NCI-H526 treated with DMSO at 0.1 percent for 48 hours (cell line): ENCODE measurements around the gene MRE11.
A peak's percentile ranks its signal among the peaks of the same experiment; 100 is the strongest.

ENCODE experiments used
- DNase-seq: peaks from one replicate; lab custom pipeline; 2025; lab: John Stamatoyannopoulos, UW

The MRE11 gene

DNA sequence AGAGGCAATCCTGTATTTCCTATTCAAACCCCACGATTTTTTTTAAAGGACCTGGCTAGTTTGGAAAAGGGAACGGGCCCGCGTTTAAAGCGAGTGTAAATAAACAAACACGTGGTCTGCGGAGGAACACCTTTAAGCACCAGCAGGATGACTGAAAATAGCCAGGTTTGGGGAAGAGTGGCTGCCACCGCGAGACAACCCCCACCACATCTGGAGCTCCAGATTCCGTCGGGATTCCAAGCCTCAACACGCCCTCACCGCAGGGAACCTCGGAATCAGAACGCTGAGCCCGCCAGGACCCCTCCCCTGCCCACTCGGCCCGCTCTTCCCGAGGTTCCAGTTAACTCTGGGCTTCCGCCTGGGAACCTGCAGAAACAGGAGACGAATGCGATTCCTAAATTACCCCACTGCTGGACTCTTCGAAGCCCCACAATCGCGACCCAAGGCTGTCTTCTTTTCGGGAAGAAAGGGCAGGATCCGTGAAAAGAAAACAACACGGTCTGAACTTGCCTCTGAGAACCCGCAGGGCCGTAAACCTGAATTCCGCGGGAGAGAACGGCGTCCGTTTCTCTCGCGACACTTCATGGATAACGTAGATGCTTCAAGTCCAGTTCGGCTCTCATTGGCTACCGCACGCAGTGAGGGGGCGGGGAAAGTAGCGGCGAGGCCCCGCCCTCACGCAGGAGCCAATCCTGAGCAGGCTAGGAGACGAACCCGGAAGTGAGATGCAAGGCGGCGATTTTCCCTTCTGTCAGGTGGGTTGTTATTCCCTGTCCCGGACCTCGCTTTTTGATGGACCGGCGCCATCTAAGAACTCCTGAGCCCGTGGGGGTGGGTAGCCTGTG is at the start of gene MRE11, which contains the start of gene ANKRD49:
Gene MRE11 (minus strand): TSS at position 564 of the 845 bp plus-strand sequence. CDS start 1,043 bp downstream, outside the sequence.
Gene ANKRD49 (plus strand): TSS at position 704 of the 845 bp plus-strand sequence. CDS start 2,710 bp downstream, outside the sequence.
- DNase-seq: peak; percentile 97

DNA sequence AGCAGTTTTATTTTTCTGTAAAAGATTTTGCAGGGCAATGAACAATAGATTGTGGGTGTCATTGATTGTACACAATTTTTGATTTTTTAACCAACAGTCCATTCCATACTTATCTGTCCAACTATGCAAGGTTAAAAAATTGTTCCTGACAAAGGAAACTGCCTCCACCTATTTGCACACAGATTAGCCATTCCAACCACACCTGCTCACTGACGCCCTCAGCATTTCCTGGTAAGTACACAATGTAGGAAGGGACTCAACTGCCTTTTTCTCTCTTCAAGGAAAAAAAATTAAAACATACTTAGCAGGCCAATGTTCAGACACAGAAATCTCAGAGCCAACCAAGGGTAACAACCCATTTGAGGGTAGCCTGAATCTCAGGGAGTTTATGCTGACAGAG is 45.8 kb upstream of the MRE11 start:
- DNase-seq: no peak

DNA sequence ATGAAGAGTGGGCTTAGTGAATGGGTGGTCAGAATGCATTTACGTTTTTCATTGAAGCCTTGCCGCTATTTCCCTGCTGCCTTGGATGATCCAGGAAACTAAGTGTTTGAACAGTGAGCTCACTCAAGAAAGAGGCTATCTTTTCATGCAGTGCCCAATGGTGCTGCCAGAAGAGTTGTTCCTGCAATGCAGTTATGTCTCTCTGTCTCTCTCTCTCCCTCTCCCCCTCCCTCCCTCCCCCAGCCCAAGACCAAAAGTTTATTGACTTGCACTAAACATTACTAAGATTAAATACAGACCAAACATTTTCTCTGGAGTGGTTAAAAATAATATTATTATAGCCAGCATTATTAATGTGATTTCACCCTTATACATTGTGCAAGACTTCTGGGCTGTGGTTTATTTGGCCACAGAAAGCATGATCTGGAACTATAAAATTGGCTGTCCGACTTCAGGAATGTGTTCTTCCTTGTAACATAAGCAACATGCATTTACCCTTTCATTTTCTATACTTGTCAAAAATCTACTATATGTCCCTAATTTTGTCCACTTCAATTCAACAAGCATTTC is 43.5 kb upstream of the MRE11 start:
- DNase-seq: no peak

DNA sequence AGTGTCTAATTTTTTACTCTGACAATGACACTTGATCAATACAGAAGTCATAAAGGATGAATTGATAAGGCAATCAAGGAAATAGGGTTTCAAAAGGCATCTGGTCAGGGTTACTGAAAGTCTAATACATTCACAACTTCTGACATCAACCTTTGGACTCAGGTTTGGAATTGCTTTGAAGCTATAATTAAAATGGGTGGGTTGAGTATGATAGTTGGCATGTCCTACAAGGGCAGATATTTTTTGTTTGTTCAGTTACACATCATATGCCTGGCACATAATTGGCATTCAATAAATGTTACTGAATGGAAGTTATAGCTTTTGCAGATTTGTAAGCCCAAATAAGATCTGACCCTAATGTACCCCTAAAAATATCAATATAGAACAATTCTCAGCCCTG is 42.7 kb upstream of the MRE11 start:
- DNase-seq: no peak

DNA sequence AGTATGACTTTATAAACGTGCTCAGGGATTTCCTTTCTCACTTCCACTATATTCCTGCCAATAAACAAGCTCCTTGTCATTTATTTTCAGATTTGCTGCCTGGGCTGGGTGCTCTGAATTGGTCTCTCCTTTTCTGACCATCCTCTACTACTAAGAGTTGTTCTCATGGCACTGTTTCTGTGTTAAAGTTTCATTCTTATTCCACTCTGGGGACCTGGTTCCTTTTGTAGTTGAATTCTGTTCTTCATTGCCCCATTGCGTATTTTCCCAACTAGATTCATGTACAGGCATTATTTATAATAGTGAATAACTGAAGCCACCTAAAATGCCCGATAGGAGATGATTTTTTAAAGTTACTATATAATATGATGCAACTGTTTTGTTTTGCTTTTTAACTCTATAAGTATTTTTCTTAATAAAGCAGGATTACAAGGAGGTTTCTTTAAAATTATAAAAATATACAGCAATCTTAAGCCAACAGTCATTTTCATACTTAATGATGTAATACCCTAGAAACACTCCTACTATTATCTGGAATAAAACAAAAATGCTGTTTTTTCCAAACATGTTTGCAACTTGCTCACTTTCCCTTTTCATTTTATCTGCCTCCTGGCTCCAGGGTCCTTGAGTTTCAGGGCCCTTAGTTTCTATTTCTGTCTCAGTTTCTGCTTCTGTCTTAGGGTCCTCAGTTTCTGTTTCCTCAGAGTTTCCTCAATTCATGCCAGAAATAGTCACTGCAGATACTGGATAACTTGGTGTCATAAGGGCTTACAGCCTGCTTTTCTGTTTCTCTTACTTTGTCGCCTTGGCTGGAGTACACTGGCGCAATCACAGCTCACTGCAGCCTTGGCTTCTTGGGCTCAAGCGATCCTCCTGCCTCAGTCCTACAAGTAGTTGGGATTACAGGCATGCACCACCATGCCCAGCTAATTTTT is 40.3 kb upstream of the MRE11 start:
- no peak for DNase-seq

GRCh38 chr11:94533206-94533605 is 39.6 kb upstream of the MRE11 start:
- DNase-seq: no peak

DNA sequence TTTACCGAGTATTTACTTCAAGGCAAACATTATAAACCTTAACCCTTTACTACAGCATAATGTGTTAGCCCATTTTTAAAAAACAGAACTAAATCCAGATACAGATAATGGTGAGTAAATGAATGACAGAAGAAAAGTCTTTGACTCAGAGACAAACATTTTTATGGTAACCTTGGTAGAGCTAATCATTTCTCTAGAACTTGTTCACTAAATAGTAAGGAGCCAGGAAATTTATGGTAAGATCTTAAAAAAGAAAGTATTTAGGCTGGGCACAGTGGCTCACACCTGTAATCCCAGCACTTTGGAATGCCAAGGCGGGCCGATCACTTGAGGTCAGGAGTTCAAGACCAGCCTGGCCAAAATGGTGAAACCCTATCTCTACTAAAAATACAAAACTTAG is 38.6 kb upstream of the MRE11 start:
- no peak for DNase-seq

- no peak for DNase-seq
Measured at GRCh38 chr11:94528551-94528950, 34.9 kb upstream of the MRE11 start.

DNA sequence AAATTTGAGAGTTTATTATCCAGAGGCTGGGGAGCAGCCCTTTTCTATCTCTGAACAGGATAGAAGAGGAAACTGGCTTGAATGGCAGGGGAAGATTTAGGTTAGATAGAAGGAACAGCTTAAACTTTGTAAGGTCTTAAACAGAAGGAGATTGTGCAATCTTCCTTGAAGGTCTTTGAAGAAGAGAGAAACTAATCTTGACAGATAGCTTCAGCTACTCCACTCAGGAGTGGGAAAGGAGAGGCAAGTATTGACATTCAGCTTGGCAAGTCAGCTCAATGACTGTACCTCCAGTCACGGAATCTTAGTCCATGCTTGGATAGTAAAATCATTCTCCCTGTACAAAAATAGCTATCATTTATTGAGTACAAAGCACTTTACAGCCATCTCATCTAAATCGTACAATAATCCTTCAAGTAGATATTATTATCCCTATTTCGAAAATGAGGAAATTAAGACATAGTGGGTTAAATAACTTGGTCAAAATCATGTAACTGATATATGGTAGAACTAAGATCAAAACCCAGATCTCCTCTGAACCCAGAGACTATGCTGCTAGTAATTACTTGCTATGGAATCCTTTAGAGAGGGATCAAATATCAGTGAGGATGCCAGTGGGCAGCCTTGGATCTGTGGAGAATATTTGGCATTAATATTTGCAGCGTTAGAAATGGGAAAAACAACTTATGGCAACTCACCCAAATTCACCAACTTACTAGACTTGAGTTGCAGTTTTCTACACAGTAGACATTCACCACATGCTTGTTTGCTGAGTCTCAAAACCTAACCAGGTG is 33.2 kb upstream of the MRE11 start:
- no peak for DNase-seq

DNA sequence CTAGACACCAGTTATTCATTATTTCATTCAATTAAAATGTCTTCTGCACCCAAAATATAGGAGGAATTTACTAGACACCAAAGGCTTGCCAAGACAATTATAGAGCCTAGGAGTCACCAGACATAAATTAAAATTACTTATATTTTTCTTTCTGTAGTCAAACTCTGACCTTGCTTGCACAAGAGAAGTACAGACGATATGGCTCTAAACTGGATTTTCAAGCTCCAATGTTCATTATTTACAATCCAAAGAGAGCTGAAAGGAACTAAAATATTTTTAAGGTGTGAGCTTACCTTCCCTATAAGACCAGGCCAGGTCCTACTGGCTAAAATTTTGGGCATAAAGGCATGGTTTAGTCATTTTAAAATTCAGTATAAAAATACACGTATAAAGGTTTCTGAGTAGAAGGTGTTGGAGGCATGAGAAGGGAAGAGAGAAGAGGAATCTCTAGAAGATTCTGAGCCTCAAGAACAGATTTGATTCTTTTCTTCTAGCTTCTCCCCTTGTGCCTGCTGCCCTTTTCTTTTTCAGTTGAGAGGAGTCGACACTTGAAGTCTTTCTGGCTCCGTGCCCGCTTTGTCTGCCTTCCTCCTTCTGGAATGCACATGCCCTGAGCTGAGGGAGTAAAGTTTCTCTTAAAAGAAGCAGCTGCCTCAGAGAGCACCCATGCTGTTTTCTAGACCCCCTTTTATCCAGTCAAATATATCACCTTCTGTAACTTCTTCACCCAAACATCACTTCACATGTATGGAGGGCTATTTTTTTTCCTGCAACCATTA is 32.1 kb upstream of the MRE11 start:
- no peak for DNase-seq

GRCh38 chr11:94524341-94524740 is 30.7 kb upstream of the MRE11 start:
- no peak for DNase-seq

DNA sequence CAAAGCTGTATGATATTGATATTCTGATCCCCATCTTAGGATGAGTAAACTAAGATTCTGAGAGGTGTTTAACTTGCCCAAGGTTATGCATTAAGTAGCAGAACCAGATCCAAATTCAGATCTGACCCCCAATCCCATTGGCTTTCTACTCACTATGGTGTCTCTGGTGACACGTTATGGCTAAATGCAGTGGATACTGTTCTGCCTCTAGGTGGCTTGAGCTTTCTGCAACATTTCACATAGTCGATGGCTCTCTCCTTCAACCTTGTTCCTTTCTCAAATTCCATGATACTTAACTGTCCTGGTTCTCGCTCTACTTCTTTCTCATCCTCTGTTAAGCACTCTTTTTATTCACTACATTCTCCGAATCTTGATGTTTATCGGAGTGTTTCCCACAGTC is 28.0 kb upstream of the MRE11 start:
- DNase-seq: peak; percentile 25

- peak; percentile 23 for DNase-seq
Measured at GRCh38 chr11:94519478-94520084, 25.9 kb upstream of the MRE11 start.

- DNase-seq: no peak
Measured at GRCh38 chr11:94518300-94518699, 24.7 kb upstream of the MRE11 start.

GRCh38 chr11:94516725-94517124 is 23.1 kb upstream of the MRE11 start:
- no peak for DNase-seq

GRCh38 chr11:94515398-94515797 is 21.8 kb upstream of the MRE11 start:
- no peak for DNase-seq

GRCh38 chr11:94513091-94513490 is 19.4 kb upstream of the MRE11 start:
- peak; percentile 72 for DNase-seq

GRCh38 chr11:94511932-94512781 is 18.5 kb upstream of the MRE11 start, which contains the start of gene C11orf97:
Gene C11orf97 (plus strand): TSS chr11:94512461. CDS start chr11:94512529, 68 bp downstream.
- DNase-seq: peak; percentile 49

- DNase-seq: peak; percentile 15
Measured at GRCh38 chr11:94507485-94507884, 13.8 kb upstream of the MRE11 start.
